ENCODE data around the gene MSMP.
A peak's percentile ranks its signal among the peaks of the same experiment; 100 is the strongest.

MSMP gene

DNA sequence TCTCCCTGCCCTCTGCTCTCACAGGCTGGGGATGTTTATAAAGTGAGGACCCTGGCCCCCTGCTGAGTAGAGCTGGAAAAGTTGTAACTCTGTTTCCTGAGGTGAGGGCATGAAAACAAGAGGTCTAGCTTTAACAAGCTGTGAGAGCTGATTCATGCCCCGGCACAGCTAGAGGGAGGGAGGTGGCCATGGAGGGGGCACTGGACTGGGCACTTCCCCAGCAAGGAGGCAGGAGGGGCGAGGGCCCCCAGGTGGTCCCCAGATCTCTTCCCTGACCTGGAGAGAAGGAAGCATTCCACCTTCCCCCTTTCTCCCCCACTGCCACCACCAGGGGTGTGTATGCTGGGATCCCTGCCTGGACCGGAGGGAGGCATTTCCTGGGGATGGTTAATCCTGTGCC, at the start of gene MSMP:
Gene MSMP, minus strand, starts transcription at position 13 of the 400 bp plus-strand sequence. CDS start 147 bp downstream, outside the sequence.
- no peak for DNase-seq (ENCODE audit: low read depth in 2 of 2)
- TF ChIP-seq, protein P1, sequence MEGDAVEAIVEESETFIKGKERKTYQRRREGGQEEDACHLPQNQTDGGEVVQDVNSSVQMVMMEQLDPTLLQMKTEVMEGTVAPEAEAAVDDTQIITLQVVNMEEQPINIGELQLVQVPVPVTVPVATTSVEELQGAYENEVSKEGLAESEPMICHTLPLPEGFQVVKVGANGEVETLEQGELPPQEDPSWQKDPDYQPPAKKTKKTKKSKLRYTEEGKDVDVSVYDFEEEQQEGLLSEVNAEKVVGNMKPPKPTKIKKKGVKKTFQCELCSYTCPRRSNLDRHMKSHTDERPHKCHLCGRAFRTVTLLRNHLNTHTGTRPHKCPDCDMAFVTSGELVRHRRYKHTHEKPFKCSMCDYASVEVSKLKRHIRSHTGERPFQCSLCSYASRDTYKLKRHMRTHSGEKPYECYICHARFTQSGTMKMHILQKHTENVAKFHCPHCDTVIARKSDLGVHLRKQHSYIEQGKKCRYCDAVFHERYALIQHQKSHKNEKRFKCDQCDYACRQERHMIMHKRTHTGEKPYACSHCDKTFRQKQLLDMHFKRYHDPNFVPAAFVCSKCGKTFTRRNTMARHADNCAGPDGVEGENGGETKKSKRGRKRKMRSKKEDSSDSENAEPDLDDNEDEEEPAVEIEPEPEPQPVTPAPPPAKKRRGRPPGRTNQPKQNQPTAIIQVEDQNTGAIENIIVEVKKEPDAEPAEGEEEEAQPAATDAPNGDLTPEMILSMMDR (IDR thresholded peaks at IDR 0.05; ENCODE audit: low read depth, low read length) = no peak
- no peak within 1 kb of the TSS for H3K4me3 ChIP-seq (replicated peaks in 1 of 2; ENCODE audit: low read depth in 2 of 2, low read length in 2 of 2)

DNA sequence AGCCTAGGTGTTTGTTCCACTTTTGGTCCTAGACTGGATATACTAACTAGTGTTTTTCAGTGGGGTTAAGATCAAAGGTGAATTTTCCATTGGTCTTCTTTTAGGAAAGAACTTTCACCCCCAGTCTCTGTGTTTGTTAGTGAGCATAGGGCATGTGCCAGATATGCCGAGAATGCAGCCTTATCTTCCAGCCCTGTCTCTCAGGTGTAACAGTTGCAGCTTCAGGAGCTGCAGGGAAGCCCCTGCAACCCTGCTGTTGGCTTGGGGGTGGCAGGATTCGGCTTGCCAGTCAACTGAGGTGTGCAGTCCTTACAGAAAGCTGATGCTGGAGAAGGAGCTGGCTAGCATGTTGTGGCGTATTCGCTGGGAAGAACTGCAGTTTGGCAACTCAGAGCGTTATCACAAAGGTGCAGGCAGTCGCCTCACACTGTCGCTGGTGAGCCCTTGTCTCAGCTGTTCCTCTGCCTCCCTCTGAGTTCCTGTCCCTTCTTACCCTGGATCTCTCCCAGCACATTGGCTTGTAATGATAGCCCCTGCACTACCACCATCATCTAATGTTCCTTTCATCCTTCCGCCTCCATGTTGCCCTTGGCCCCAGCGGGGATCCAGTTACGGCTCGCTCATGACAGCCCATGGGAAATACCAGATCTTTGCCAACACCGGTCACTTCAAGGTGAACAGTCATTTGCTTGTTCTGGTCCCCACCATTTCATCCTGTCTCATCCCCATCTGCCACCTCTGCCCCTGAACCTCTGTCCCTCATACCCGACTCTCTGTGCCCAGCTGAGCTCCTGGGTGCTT, 47.5 kb upstream of the MSMP start:
- DNase-seq (ENCODE audit: low read depth in 2 of 2) = no peak
- TF ChIP-seq, protein P1 (IDR thresholded peaks at IDR 0.05; ENCODE audit: low read depth, low read length) = no peak
- no peak overlapping the region for H3K4me3 ChIP-seq (replicated peaks in 1 of 2; ENCODE audit: low read depth in 2 of 2, low read length in 2 of 2)

DNA sequence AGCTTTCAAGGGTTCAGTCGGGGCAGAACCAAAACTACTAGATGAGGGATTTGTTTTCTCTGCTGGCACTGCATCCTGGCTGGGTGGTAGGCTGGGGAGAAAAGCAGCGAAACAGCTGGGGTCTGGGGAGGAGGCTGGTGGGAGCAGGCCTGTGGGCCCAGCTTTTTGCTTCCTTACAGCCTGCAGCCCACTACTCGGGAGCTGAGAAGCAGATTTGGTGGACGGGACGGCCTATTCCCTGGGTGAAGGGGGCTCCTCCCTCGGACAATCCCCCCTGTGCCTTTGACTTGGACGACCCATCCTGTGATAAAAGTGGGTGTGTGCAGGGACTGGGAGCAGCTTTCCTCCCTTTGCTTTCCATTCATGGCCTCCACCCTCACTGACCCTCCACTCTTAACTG, 46.5 kb upstream of the MSMP start:
- TF ChIP-seq, protein P1 (IDR thresholded peaks at IDR 0.05; ENCODE audit: low read depth, low read length) = no peak
- H3K4me3 ChIP-seq (replicated peaks in 1 of 2; ENCODE audit: low read depth in 2 of 2, low read length in 2 of 2) = no peak overlapping the region
- DNase-seq (ENCODE audit: low read depth in 2 of 2) = no peak

DNA sequence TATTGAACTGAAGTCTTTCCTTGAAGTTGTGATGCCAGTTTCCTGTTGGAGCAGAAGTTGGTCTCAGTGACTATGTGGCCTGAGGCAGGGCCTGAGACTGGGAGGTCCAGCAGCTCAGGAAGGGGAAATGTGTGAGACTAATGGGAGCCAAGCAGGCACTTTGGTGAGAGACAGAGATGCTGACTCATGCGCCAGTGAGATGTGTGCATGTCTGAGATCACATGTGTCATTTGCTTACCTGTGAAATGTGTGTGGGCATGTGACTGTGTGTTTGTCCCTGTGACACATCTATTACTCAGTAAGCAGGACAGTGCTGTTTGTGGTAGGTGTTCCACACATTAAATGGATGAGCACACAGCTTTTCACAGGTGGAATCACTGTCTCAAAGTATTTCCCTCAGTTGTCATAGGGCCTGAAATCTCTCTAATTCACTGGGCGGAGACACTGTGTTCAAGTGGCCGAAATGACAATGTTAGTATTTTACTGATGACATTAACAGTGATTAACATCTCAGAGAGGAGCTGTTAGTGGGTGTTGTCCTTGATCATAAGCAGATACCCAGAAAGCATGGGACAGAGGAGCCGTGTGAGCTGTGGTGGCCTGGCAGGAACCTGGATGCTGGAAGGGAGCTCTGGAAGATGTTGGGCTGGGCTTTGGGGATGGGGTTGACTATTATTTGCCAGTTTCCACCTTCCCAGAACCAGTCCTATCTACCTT, 44.7 kb upstream of the MSMP start:
- no peak overlapping the region for H3K4me3 ChIP-seq (replicated peaks in 1 of 2; ENCODE audit: low read depth in 2 of 2, low read length in 2 of 2)
- peak in 1 of 2 donors; percentile 61 for DNase-seq (ENCODE audit: low read depth in 2 of 2)
- TF ChIP-seq, protein P1 (IDR thresholded peaks at IDR 0.05; ENCODE audit: low read depth, low read length) = no peak

- DNase-seq (ENCODE audit: low read depth in 2 of 2) = no peak
- H3K4me3 ChIP-seq (replicated peaks in 1 of 2; ENCODE audit: low read depth in 2 of 2, low read length in 2 of 2) = no peak overlapping the region
- TF ChIP-seq, protein P1 (IDR thresholded peaks at IDR 0.05; ENCODE audit: low read depth, low read length) = no peak
Observed at GRCh38 chr9:35797311-35798109, 43.4 kb upstream of the MSMP start.

GRCh38 chr9:35795695-35796094, 41.6 kb upstream of the MSMP start:
- DNase-seq (ENCODE audit: low read depth in 2 of 2) = no peak
- TF ChIP-seq, protein P1 (IDR thresholded peaks at IDR 0.05; ENCODE audit: low read depth, low read length) = no peak
- H3K4me3 ChIP-seq (replicated peaks in 1 of 2; ENCODE audit: low read depth in 2 of 2, low read length in 2 of 2) = no peak overlapping the region
